ENCODE results near the gene ZNRD2.
A peak's percentile ranks its signal among the peaks of the same experiment; 100 is the strongest.
"Not testable (repeated sequence)": the region's sequence is repeated elsewhere in the genome, so short reads cannot be mapped to it uniquely, and the experiment has no call there.

Gene ZNRD2, protein sequence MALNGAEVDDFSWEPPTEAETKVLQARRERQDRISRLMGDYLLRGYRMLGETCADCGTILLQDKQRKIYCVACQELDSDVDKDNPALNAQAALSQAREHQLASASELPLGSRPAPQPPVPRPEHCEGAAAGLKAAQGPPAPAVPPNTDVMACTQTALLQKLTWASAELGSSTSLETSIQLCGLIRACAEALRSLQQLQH

DNA sequence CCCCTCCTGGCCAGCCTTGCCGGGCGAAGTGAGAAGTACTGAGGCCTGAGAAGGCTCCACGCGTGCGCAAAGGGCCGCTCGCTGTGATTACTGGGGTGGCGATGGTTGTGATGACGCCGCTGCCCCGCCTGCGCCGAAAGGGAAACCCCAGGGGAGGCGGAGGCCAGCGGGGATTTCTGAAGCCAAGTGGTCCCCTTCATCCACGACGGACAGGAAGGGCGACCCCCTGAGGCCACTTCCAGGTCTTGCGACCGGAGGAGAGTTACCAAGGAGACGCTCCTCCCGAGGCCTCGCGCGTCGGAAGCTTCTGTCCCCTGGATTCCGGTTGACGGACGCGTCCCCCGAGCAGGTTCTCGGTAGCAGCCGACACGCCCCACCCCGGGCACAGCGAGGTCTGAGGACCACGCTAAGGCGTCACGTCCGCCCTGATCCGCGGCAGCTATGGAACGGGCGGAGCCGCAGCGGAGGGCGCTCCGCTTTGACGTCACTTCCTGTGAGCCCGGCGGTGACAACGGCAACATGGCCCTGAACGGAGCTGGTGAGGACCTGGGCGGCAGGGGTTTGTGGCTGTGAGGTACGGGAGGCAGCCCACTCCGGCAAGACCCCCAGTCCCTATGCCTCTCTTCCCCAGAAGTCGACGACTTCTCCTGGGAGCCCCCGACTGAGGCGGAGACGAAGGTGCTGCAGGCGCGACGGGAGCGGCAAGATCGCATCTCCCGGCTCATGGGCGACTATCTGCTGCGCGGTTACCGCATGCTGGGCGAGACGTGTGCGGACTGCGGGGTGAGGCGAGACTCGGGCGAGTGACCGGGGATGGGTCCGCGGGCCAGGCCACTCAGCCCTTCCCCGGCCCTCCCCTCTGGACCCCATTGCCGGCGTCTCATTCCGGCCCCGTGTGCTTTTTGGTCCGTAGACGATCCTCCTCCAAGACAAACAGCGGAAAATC is at the start of gene ZNRD2:
ZNRD2 (plus strand) TSS at position 505 of the 946 bp plus-strand sequence; CDS start at position 520, 15 bp downstream.
- in situ Hi-C loops (cut with HindIII; ENCODE audit: low pct_ligation_motif_present, low sequenced_read_pairs), result no loop called here
- Histone ChIP-seq H3K36me3 (replicated peaks) (peaks cover 3% of the 10 kb centered on the region), H3K27me3 (replicated peaks) (no peaks in the 10 kb centered on the region), H3K27ac (peak within 1 kb of the TSS; percentile 71), H3K4me3 (ENCODE audit: low read depth, low read length) (peak within 1 kb of the TSS; percentile 96)
- TF ChIP-seq CTCF (IDR thresholded peaks at IDR 0.05; ENCODE audit: low read depth, low read length, missing control alignments), result peak; percentile 60
- DNase-seq, result peak; percentile 98

DNA sequence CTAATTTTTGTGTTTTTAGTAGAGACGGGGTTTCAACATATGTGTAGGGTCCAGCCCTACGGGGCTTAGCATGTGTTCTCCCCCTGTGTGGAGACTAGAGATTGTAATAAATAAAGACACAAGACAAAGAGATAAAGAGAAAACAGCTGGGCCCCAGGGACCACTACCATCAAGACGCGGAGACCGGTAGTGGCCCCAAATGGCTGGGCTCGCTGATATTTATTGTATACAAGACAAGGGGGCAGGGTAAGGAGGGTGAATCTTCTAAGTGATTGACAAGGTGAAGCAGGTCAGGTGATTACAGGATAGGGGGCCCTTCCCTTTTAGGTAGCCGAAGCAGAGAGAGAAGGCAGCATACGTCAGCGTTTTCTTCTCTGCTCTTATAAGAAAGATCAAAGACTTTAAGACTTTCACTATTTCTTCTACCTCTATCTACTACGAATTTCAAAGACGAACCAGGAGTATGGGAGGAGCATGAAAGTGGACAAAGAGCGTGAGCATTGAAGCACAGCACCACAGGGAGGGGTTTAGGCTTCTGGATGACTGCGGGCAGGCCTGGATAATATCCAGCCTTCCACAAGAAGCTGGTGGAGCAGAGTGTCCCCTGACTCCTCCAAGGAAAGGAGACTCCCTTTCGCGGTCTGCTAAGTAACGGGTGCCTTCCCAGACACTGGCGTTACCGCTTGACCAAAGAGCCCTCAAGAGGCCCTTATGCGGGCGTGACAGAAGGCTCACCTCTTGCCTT is 48.3 kb upstream of the ZNRD2 start:
- H3K4me3 ChIP-seq (ENCODE audit: low read depth, low read length); in situ Hi-C loops (cut with HindIII; ENCODE audit: low pct_ligation_motif_present, low sequenced_read_pairs); H3K27ac ChIP-seq; H3K27me3 ChIP-seq (replicated peaks); H3K36me3 ChIP-seq (replicated peaks); DNase-seq: not testable (repeated sequence)

- H3K36me3 ChIP-seq (replicated peaks), result peaks cover 16% of the 10 kb centered on the region
- in situ Hi-C loops (cut with HindIII; ENCODE audit: low pct_ligation_motif_present, low sequenced_read_pairs); H3K27me3 ChIP-seq (replicated peaks); H3K4me3 ChIP-seq (ENCODE audit: low read depth, low read length); H3K27ac ChIP-seq; DNase-seq: not testable (repeated sequence)
Measured at GRCh38 chr11:65522718-65523630, 47.3 kb upstream of the ZNRD2 start.

GRCh38 chr11:65523631-65523968 is 46.7 kb upstream of the ZNRD2 start:
- H3K27ac ChIP-seq; H3K4me3 ChIP-seq (ENCODE audit: low read depth, low read length); DNase-seq; H3K27me3 ChIP-seq (replicated peaks); in situ Hi-C loops (cut with HindIII; ENCODE audit: low pct_ligation_motif_present, low sequenced_read_pairs): not testable (repeated sequence)
- peaks cover 20% of the 10 kb centered on the region for H3K36me3 ChIP-seq (replicated peaks)

- Histone ChIP-seq H3K36me3 (replicated peaks) (peaks cover 23% of the 10 kb centered on the region), H3K4me3 (ENCODE audit: low read depth, low read length) (peak overlapping the region; percentile 40), H3K27ac (no peak overlapping the region), H3K27me3 (replicated peaks) (no peaks in the 10 kb centered on the region)
- in situ Hi-C loops (cut with HindIII; ENCODE audit: low pct_ligation_motif_present, low sequenced_read_pairs), result no loop called here
- DNase-seq, result no peak
- TF ChIP-seq CTCF (IDR thresholded peaks at IDR 0.05; ENCODE audit: low read depth, low read length, missing control alignments), result no peak
Measured at GRCh38 chr11:65524014-65524740, 46.1 kb upstream of the ZNRD2 start.

- no peak for TF ChIP-seq CTCF (IDR thresholded peaks at IDR 0.05; ENCODE audit: low read depth, low read length, missing control alignments)
- no peaks in the 10 kb centered on the region for H3K27me3 ChIP-seq (replicated peaks)
- DNase-seq, result peak; percentile 53
- in situ Hi-C loops (cut with HindIII; ENCODE audit: low pct_ligation_motif_present, low sequenced_read_pairs), result no loop called here
- peak within 1 kb of the TSS; percentile 86 for H3K4me3 ChIP-seq (ENCODE audit: low read depth, low read length)
- H3K36me3 ChIP-seq (replicated peaks), result peaks cover 30% of the 10 kb centered on the region
- H3K27ac ChIP-seq, result peak within 1 kb of the TSS; percentile 92
Measured at GRCh38 chr11:65524741-65525545, 45.3 kb upstream of the ZNRD2 start, which contains the start of gene SCYL1. Gene SCYL1 (plus strand): TSS chr11:65525083. CDS start chr11:65525154, 71 bp downstream.

Data from brain microvascular endothelial cell (primary cell).